Erythroblast (primary cell): Measurements from ENCODE around the gene CYP46A1.

ENCODE experiments used
- GATA1 ChIP-seq: IDR thresholded peaks from 2 replicates; pipeline ENCODE4 v1.6.1; 2011; ENCODE audit warnings: low read depth, mild to moderate bottlenecking, control low read depth, low read length, moderate library complexity
- POLR2A ChIP-seq: IDR thresholded peaks from 2 replicates; pipeline ENCODE4 v1.6.1; 2011; ENCODE audit warnings: mild to moderate bottlenecking, low read length

DNA sequence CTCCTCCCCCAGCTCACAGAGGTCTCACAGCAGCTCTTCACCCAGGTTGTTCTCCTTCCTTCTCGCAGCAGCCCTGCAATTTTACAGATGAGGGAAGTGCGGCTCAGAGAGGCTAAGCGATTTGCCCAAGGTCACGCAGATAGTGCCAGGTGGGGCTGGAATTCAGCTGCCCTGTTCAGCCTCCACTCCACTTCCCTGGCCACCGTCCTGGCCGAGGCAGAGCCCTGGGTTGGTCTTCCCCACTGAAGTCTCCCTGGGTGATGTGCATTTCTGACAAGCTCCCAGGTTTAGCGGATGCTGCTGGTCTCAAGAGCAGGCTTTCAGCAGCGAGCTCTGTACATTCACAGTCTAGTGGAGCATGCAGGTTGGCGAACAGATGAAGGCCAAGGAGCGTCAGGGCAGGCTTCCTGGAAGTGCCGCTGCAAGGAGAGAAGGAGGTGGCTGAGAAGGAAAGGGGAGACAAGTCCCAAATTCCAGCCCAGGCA is 80.2 kb downstream of the CYP46A1 start:
- TF ChIP-seq POLR2A, result no peak
- TF ChIP-seq GATA1, result no peak
